OCI-LY1 (cell line): Measurements from ENCODE around the gene ODF2L.

Experiments used
- H2AFZ ChIP-seq: fragments of 200-600 bp; sonication (generic), shearing (Covaris generic); 2 replicates; pipeline ENCODE4 v1.6.0; 2014; ENCODE audit warnings: antibody characterized with exemption, mild to moderate bottlenecking, low read length
- H3F3A ChIP-seq: fragments of 200-600 bp; sonication (generic), shearing (Covaris generic); 2 replicates; pipeline ENCODE4 v1.6.0; 2014; ENCODE audit warnings: mild to moderate bottlenecking, antibody characterized with exemption, low read length, moderate library complexity; ENCODE audit not compliant: insufficient read depth
- H3K27ac ChIP-seq: fragments of 200-600 bp; sonication (generic); 2 replicates; pipeline ENCODE4 v1.5.1; 2014; ENCODE audit warnings: low read length, mixed run types, mild to moderate bottlenecking, low read depth; ENCODE audit not compliant: poor library complexity, severe bottlenecking
- H3K27me3 ChIP-seq: fragments of 200-600 bp; sonication (generic); 2 replicates; pipeline ENCODE4 v1.6.0; 2014; ENCODE audit warnings: antibody characterized with exemption, mild to moderate bottlenecking, low read length, moderate library complexity; ENCODE audit not compliant: insufficient read depth
- H3K36me3 ChIP-seq: fragments of 200-600 bp; sonication (generic); 2 replicates; pipeline ENCODE4 v1.6.1; 2014; ENCODE audit warnings: mild to moderate bottlenecking, antibody characterized with exemption, low read length, moderate library complexity, mixed read lengths; ENCODE audit not compliant: insufficient read depth
- H3K4me1 ChIP-seq: fragments of 200-600 bp; sonication (generic); 2 replicates; pipeline ENCODE4 v1.5.1; 2014; ENCODE audit warnings: mild to moderate bottlenecking, low read length, moderate library complexity; ENCODE audit not compliant: insufficient read depth, severe bottlenecking
- H3K4me2 ChIP-seq: fragments of 200-600 bp; sonication (generic), shearing (Covaris generic); 2 replicates; pipeline ENCODE4 v1.6.1; 2014; ENCODE audit warnings: low read length
- H3K4me3 ChIP-seq: fragments of 200-600 bp; sonication (generic); 2 replicates; pipeline ENCODE4 v1.5.1; 2014; ENCODE audit warnings: low read length, low read depth, mild to moderate bottlenecking, mixed read lengths; ENCODE audit not compliant: poor library complexity, severe bottlenecking
- H3K79me2 ChIP-seq: fragments of 200-600 bp; shearing (Covaris generic); 2 replicates; pipeline ENCODE4 v1.6.1; 2016; ENCODE audit warnings: mixed run types, low read length, mixed read lengths; ENCODE audit not compliant: insufficient read depth
- H3K9ac ChIP-seq: fragments of 200-600 bp; sonication (generic), shearing (Covaris generic); 2 replicates; pipeline ENCODE4 v1.6.1; 2014; ENCODE audit warnings: mild to moderate bottlenecking, low read length, mixed read lengths
- H3K9me2 ChIP-seq: fragments of 200-600 bp; sonication (generic), shearing (Covaris generic); 2 replicates; pipeline ENCODE4 v1.6.1; 2014; ENCODE audit warnings: low read depth, mild to moderate bottlenecking, low read length, mixed read lengths
- H3K9me3 ChIP-seq: fragments of 200-600 bp; shearing (Covaris generic); 2 replicates; pipeline ENCODE4 v1.6.1; 2014; ENCODE audit warnings: low read length, mixed read lengths
- H4K20me1 ChIP-seq: fragments of 200-600 bp; sonication (generic), shearing (Covaris generic); 2 replicates; pipeline ENCODE4 v1.6.0; 2016; ENCODE audit warnings: mild to moderate bottlenecking, low read length; ENCODE audit not compliant: insufficient read depth
- CTCF ChIP-seq: fragments of 200-600 bp; sonication (generic), shearing (Covaris generic); IDR thresholded peaks from 2 replicates; pipeline ENCODE4 v1.5.1; 2017; ENCODE audit warnings: mild to moderate bottlenecking, antibody characterized with exemption, low read length, moderate library complexity, mixed read lengths
- EZH2 ChIP-seq: fragments of 200-600 bp; sonication (generic), shearing (Covaris generic); IDR thresholded peaks from 2 replicates; pipeline ENCODE4 v1.8.0; 2017; ENCODE audit warnings: borderline replicate concordance, mixed run types, mild to moderate bottlenecking, antibody characterized with exemption, low read length, moderate library complexity, mixed read lengths

ODF2L gene

GRCh38 chr1:86441581-86441980 is 45.5 kb upstream of the ODF2L start:
- Histone ChIP-seq H2AFZ (no peak overlapping the region), H3K27me3 (no peaks in the 10 kb centered on the region), H3K9me2 (no peaks in the 10 kb centered on the region), H3K9me3 (no peaks in the 10 kb centered on the region), H4K20me1 (no peaks in the 10 kb centered on the region), H3K79me2 (no peaks in the 10 kb centered on the region), H3K36me3 (no peaks in the 10 kb centered on the region), H3K4me3 (no peak overlapping the region), H3K9ac (no peak overlapping the region), H3K4me1 (no peaks in the 10 kb centered on the region), H3K4me2 (no peak overlapping the region), H3K27ac (no peak overlapping the region), H3F3A (no peaks in the 10 kb centered on the region)
- TF ChIP-seq EZH2 (no peak), CTCF (no peak)

- H3K27me3 ChIP-seq, result no peaks in the 10 kb centered on the region
- TF ChIP-seq CTCF (no peak), EZH2 (no peak)
- H3K36me3 ChIP-seq, result no peaks in the 10 kb centered on the region
- no peak overlapping the region for H3K9ac ChIP-seq
- H3K9me2 ChIP-seq, result no peaks in the 10 kb centered on the region
- no peak overlapping the region for H3K27ac ChIP-seq
- H2AFZ ChIP-seq, result no peak overlapping the region
- no peaks in the 10 kb centered on the region for H4K20me1 ChIP-seq
- H3K4me2 ChIP-seq, result no peak overlapping the region
- H3K79me2 ChIP-seq, result no peaks in the 10 kb centered on the region
- no peaks in the 10 kb centered on the region for H3K4me1 ChIP-seq
- no peaks in the 10 kb centered on the region for H3K9me3 ChIP-seq
- H3K4me3 ChIP-seq, result no peak overlapping the region
- no peaks in the 10 kb centered on the region for H3F3A ChIP-seq
These were observed 39.9 kb upstream of the ODF2L start for GRCh38 chr1:86436041-86436440.

- Histone ChIP-seq H3K9ac (no peak overlapping the region), H3K4me1 (no peaks in the 10 kb centered on the region), H3K27me3 (no peaks in the 10 kb centered on the region), H3K79me2 (no peaks in the 10 kb centered on the region), H3K9me2 (no peaks in the 10 kb centered on the region), H3K4me3 (no peak overlapping the region), H2AFZ (no peak overlapping the region), H3K36me3 (no peaks in the 10 kb centered on the region), H3K27ac (no peak overlapping the region), H3F3A (no peaks in the 10 kb centered on the region), H3K9me3 (no peaks in the 10 kb centered on the region), H4K20me1 (no peaks in the 10 kb centered on the region), H3K4me2 (no peak overlapping the region)
- TF ChIP-seq EZH2, result no peak
- TF ChIP-seq CTCF, result no peak
These were observed 39.2 kb upstream of the ODF2L start for GRCh38 chr1:86435327-86435726.
